Fibroblast of skin of right quadriceps (primary cell): ENCODE data around the gene CLRN2.
A peak's percentile ranks its signal among the peaks of the same experiment; 100 is the strongest.

Source experiments
- DNase-seq: peaks from one replicate; pipeline ENCODE4 v3.0.0-alpha.2; 2013

CLRN2 gene, protein sequence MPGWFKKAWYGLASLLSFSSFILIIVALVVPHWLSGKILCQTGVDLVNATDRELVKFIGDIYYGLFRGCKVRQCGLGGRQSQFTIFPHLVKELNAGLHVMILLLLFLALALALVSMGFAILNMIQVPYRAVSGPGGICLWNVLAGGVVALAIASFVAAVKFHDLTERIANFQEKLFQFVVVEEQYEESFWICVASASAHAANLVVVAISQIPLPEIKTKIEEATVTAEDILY

DNA sequence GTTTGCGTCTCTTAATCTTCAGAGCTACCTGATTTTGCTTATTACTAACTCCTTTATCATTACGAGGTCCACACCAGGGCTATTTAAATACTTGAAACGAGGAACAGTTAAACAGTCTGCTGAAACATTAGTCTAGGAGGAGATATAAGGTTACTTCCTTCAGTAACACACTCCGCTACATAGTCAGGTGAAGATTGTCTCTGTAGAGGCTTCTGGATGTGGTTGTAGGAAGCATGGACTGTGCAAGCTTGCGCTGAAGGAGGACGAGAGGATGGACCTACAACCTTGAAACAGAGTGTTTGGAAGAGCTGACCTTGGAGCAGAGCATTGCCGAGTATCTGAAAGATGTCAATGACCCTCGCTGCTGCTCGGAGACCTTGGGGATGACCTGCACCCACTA, at the start of gene CLRN2:
TSS of gene CLRN2 (plus strand) at position 301 of the 400 bp plus-strand sequence. CDS start 102 bp downstream, outside the sequence.
- no peak for DNase-seq

DNA sequence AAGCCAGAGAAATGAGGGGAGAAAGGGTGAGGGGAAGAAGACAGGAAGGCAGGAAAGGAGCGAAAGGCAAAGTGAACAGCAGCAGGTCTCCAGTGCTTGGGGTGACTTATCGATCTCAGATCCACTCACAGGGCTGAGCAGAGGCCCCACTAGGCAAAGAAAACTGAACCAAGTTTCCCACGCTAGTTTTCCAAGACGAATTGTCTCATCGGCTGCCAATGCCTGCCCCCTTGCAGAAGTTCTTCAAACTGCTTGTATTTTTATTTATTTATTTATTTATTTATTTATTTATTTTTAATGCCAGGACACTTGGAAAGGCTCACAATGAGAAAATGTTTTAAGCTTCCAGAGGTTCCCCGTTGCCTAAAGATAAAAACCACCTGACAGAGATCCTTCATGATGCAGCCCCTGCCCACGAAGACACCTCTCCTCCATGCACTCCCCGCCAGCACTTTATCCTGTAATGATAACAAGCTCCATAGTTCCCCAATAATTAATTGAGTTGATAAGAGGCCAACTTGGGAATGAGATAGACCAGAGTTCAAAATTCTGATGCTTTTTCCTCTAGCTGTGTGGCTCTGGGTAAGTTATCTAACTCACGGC, 46.2 kb upstream of the CLRN2 start:
- DNase-seq = peak; percentile 42

GRCh38 chr4:17469931-17470674, 44.9 kb upstream of the CLRN2 start:
- no peak for DNase-seq

- DNase-seq = peak; percentile 48
Observed at GRCh38 chr4:17475481-17475880, 39.5 kb upstream of the CLRN2 start.

GRCh38 chr4:17476853-17477252, 38.1 kb upstream of the CLRN2 start:
- no peak for DNase-seq

GRCh38 chr4:17477774-17478472, 37.0 kb upstream of the CLRN2 start:
- no peak for DNase-seq

GRCh38 chr4:17480210-17480927, 34.6 kb upstream of the CLRN2 start:
- no peak for DNase-seq

DNA sequence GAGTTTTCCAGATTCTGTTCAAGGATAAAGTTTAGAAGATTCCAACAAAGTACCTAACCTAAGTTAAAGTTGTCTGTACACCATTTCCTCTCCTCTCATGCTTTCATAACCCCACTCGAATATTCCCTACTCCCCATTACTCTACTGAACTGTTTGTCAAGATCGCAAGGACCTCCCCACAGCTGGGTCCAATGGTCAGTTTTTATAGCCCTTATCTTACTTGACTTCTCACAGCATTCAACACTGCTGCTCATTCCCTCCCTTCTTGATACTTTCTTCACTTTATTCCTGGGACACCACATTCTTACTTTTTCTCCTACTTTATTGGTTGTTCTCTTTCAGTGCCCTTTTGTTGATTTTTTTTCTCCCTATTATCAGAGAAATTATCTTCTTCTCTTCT, 34.0 kb upstream of the CLRN2 start:
- no peak for DNase-seq

DNA sequence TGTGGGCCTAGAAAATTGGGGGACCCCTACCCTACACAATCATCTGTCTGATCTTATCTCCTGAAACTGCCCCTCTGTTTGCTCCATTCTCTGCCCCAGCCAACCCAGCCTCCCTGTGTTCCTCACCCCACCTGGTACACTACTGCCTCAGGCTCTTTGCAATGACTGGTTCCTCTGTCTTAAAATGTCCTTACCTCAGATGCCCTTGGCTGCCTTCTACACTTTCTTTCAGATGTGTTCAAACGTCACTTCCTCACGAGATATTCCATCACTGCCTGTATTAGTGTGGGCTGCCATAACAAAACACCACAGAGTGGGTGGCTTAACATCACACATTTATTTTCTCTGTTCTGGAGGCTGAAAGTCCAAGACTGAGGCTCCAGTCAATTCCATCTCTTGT, 32.2 kb upstream of the CLRN2 start:
- no peak for DNase-seq

DNA sequence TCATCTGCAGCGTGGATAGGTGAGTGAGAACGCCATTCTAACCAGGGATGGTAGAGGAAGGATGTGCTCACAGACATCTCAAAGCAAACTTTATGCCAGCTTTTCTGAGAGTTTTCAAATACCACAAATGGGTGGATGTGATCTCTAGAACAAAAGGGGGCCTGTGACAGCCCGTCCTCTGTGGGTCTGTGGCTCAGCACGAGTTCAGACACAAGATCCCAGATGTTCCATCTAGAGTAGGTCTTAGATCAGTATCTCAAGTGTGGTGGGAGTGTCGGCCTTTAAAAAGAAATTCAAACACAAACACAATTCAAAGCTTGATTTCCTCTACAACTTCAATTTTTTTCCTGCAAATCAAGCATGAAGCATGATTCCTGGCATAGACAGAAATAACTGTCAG, 25.8 kb upstream of the CLRN2 start:
- DNase-seq = no peak

GRCh38 chr4:17489721-17490120, 25.2 kb upstream of the CLRN2 start:
- DNase-seq = no peak

- no peak for DNase-seq
Observed at GRCh38 chr4:17490575-17491059, 24.3 kb upstream of the CLRN2 start.

DNA sequence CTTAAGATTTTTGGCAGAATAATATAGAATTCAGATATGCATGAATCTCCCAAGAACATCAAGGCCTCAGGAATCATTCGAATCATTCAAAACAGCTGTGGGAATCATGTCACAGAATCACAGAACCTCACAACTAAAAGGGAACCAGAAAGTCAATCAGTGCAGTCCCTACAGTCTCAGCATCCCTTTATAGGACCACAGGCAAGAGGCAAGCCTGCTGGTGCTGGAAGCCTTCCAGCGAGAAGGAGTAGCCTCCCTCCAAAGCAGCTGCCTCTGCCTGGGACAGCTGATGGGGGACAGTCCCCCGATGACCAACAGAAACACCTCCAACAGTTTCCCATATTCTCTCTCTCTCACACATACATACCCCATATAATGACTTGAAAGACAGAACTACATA, 23.8 kb upstream of the CLRN2 start:
- DNase-seq = no peak

DNA sequence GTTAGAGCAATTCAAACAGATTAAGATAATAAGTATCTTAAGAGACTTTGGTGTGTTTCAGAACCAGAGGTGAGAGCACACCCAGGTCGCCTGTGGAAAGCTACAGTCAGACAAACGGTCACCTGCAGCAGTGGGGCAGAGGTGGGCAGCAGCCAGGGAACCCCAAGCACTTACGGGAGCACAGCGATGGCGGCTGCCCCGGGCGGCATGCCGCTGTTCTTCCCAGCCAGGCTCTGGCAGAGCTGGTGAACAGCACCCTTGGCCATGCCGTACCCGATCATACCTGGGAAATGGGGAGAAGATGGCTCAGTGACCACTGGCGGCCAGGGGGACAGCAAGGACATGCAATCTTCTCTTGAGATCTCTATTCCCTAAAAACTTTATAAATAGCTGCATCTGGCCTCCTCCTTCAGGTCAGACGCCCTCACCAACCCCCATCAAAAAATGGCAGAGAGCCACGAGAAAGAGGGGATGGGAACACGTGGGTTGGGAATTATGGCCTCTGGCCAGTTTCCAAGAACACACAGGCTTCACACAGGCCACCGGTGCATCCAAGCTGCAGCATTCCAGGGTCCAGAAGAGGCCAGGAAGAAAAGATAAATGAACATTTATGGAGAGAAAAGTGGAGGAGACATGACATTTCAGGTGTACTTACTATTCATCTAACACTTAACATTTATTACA, 22.8 kb upstream of the CLRN2 start:
- DNase-seq = peak; percentile 62

DNA sequence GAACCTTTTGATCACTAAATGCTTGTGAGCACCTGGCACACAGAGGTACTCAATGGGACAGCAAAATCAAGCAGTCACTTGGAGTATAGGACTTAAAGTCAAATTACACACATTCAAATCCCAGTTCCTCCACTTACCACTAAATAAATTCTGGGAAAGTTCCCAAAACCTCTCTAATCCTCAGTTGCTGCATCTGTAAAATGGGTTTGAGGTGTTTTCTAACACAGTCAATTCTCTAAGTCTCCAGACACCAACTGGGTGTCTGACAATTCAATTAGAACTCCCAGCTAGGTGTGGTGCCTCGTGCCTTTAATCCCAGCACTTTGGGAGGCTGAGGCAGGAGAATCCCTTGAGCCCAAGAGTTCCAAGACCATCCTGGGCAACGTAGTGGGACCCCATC, 22.1 kb upstream of the CLRN2 start:
- no peak for DNase-seq

- no peak for DNase-seq
Observed at GRCh38 chr4:17493619-17494018, 21.3 kb upstream of the CLRN2 start.

DNA sequence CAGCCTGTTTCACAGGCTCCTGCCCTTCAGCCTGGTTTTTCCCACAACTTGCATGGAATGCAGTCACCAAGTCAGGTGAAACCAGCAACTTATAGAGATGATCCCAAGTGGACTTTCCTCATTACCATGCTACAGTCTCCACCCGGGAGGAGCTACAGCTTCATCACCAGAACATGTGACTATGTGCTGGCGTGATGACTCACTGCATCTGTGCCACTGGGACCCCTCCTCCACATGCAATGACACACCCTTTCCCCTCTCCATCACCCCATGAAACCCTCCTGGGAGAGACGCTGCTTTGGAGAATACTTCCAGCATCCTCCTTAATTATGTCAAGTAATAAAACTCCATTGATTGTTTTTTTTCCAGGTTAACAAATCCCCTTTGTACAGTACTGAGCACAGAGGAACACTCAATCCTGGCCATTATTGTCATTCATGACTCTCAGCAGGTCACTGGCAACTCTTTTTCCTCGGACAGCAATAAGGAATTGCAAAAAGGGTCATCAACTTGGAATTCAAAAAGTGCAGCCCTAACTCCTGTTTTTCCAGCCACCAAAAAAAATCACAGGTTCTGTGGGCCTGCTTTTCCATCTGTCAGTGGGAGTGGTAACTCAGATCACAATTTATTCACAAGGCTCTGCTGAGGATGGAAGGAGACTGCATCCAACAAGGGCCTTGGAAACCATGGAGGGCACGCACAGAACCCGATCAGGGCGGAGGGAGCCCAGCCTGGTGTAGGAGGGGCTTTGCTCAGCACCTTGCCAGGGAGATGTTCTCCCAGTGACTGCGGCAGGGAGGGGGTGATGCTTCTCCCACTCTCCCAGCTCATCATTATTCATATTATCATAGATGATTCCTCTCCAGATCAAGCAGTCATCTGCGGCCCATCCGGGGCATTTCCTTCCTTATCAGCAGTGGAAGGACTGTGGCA, 20.4 kb upstream of the CLRN2 start:
- peak; percentile 79 for DNase-seq

DNA sequence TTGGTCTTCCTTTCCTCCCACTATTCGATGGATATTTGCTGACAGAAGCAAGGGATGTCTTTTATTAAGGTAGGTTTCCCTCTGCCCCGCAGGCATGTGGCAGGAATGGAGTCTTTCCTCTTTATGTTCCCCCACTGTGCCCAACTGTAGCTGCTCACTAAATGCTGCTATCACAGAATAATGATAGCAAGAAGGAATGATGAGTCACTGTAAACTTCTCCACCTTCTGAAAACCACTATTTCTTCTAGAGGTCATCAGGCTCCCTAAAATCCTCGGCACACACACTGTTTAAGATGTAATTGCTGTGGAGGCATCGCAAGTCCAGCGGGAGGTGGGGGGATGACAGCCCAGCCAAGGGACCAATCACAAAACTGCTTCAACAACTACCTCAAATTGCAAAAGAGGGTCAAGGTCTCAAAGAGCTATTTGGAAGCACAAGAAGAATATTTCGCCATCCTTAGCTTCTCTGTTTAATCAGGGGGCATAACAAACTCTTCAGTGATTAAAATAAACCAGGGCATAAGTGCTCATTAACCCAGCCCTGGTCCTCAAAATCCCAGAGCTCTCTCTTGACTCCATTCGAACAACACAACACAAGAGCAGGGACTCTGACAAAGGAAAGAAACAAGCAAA, 17.0 kb upstream of the CLRN2 start:
- no peak for DNase-seq

- DNase-seq = no peak
Observed at GRCh38 chr4:17500574-17500973, 14.4 kb upstream of the CLRN2 start.

DNA sequence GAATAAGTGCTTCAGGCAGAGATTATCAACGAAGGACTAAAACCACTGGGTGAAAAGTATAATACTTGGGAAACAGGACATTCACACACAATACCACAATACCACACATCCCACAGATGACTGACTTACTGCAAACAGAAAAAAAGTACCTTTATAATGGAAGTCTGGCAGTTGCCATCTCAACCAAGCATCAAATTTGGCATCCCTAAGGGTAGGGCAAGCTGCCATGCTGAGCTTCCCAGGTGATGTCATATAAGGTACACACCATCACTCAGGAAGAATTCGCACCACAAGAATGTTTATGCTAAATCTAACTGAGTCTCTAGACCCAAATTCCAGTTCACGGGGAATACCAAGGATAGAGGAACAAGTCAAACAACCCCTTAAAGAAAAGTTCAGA, 12.2 kb upstream of the CLRN2 start:
- DNase-seq = peak; percentile 25

GRCh38 chr4:17504081-17504480, 10.9 kb upstream of the CLRN2 start:
- DNase-seq = no peak
